Esophagus muscularis mucosa (tissue), 4 donors: Measurements from ENCODE around the gene CST8. TPM values are rescaled to one million over a fixed set of nuclear protein-coding genes. Genes with fewer than 3 reads are reported as not detected.

ENCODE experiments used
- DNase-seq: peaks from one replicate; pipeline ENCODE4 v3.0.0-alpha.2; 2017; ENCODE audit errors: extremely low spot score
- H3K27ac ChIP-seq, 4 donors: fragments of 200-600 bp; sonication (generic); replicated peaks in 1 of 4; 1 replicate in 3 of 4; 2 replicates in 1 of 4; pipeline ENCODE4 v1.5.1; 2016 to 2019; ENCODE audit warnings: mild to moderate bottlenecking in 1 of 4
- H3K27me3 ChIP-seq, 4 donors: fragments of 200-600 bp; sonication (generic); one replicate each; pipeline versions ENCODE4 v1.5.1 to v1.6.0; 2016 to 2019
- H3K36me3 ChIP-seq, 4 donors: fragments of 200-600 bp; sonication (generic); one replicate each; pipeline ENCODE4 v1.5.1; 2016 to 2019
- H3K4me1 ChIP-seq, 4 donors: fragments of 200-600 bp; sonication (generic); one replicate each; pipeline ENCODE4 v1.5.1; 2016 to 2019
- H3K4me3 ChIP-seq, 4 donors: fragments of 200-600 bp; sonication (generic); 1 replicate in 2 of 4; 2 replicates in 2 of 4; pipeline ENCODE4 v1.5.1; 2016 to 2019; ENCODE audit warnings: mild to moderate bottlenecking in 4 of 4, moderate library complexity in 1 of 4
- H3K9me3 ChIP-seq, 4 donors: fragments of 200-600 bp; sonication (generic); 1 replicate in 3 of 4; 2 replicates in 1 of 4; pipeline ENCODE4 v1.5.1; 2016 to 2019
- EP300 ChIP-seq: sonication (generic); formaldehyde crosslinking; IDR thresholded peaks from one replicate; pipeline ENCODE4 v1.6.1; 2017; ENCODE audit warnings: antibody characterized with exemption
- POLR2A ChIP-seq: fragments of 450-650 bp; IDR thresholded peaks from one replicate; pipeline ENCODE4 v1.6.1; 2017; ENCODE audit warnings: antibody characterized with exemption, moderate library complexity, mild to moderate bottlenecking, low read depth
- POLR2AphosphoS5 ChIP-seq, 2 donors: sonication (generic); formaldehyde crosslinking; IDR thresholded peaks; one replicate each; pipeline ENCODE4 v1.6.1; 2017; ENCODE audit warnings: antibody characterized with exemption in 2 of 2
- WGBS: methylation state at CpG from one replicate; pipeline ENCODE4 v1.1.5; 2018; 5-methylcytosine and 5-hydroxymethylcytosine counted together
- intact Hi-C: fragments of 100-400 bp; cut with DNase I; formaldehyde crosslinking; loops from one replicate; pipeline ENCODE4 v1.15.1; 2023
- total RNA-seq, 4 donors: library from RNA; depleted of rRNA; stranded (reverse); fragments of >200 nt; gene quantifications; one replicate each; pipeline versions ENCODE4 v1.1.0 to v1.2.1, GENCODE V29; 2016
- TF ChIP-seq, protein P1 (sequence below), 3 experiments: fragments of 200-600 bp in 2 of 3; fragments of 450-650 bp in 1 of 3; sonication (generic) in 2 of 3; IDR thresholded peaks; one replicate each; pipeline ENCODE4 v1.5.1; 2017 to 2019; ENCODE audit warnings: antibody characterized with exemption in 3 of 3, mild to moderate bottlenecking in 2 of 3, moderate library complexity in 1 of 3

Gene CST8
- total RNA-seq, 4 donors from 2014 or later = not detected

GRCh38 chr20:23451956-23452487 lies 38.9 kb upstream of the CST8 start:
- 81% methylated on average over 11 of the region's 11 CpGs for WGBS
- H3K4me3 ChIP-seq = no peak overlapping the region
- H3K27ac ChIP-seq = no peak overlapping the region
- no peaks in the 10 kb centered on the region for H3K36me3 ChIP-seq
- TF ChIP-seq, protein P1, sequence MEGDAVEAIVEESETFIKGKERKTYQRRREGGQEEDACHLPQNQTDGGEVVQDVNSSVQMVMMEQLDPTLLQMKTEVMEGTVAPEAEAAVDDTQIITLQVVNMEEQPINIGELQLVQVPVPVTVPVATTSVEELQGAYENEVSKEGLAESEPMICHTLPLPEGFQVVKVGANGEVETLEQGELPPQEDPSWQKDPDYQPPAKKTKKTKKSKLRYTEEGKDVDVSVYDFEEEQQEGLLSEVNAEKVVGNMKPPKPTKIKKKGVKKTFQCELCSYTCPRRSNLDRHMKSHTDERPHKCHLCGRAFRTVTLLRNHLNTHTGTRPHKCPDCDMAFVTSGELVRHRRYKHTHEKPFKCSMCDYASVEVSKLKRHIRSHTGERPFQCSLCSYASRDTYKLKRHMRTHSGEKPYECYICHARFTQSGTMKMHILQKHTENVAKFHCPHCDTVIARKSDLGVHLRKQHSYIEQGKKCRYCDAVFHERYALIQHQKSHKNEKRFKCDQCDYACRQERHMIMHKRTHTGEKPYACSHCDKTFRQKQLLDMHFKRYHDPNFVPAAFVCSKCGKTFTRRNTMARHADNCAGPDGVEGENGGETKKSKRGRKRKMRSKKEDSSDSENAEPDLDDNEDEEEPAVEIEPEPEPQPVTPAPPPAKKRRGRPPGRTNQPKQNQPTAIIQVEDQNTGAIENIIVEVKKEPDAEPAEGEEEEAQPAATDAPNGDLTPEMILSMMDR (IDR thresholded peaks at IDR 0.05) = no peak
- TF ChIP-seq POLR2A = no peak
- TF ChIP-seq POLR2AphosphoS5 (IDR thresholded peaks at IDR 0.05) = no peak
- TF ChIP-seq EP300 = no peak
- no peak for DNase-seq
- intact Hi-C loops = no loop called here
- H3K27me3 ChIP-seq = peaks cover 0 to 3% (median 0%) of the 10 kb centered on the region in 4 donors
- H3K4me1 ChIP-seq = no peaks in the 10 kb centered on the region
- no peaks in the 10 kb centered on the region for H3K9me3 ChIP-seq

GRCh38 chr20:23452776-23453175 lies 38.1 kb upstream of the CST8 start, which contains the start of gene CST11:
Gene CST11, minus strand, starts transcription at chr20:23452876. Its CDS starts 65 bp downstream, at chr20:23452811.
- Histone ChIP-seq H3K4me3 (no peak within 1 kb of the TSS), H3K4me1 (no peaks in the 10 kb centered on the region), H3K36me3 (no peaks in the 10 kb centered on the region), H3K27me3 (peaks cover 0 to 3% (median 0%) of the 10 kb centered on the region in 4 donors), H3K27ac (no peak within 1 kb of the TSS), H3K9me3 (no peaks in the 10 kb centered on the region)
- intact Hi-C loops = no loop called here
- TF ChIP-seq POLR2A (no peak), POLR2AphosphoS5 (IDR thresholded peaks at IDR 0.05) (no peak), EP300 (no peak)
- TF ChIP-seq, protein P1 (IDR thresholded peaks at IDR 0.05) = no peak
- WGBS = 50% methylated on average over 4 of the region's 4 CpGs
- no peak for DNase-seq

- H3K4me3 ChIP-seq = no peak overlapping the region
- H3K4me1 ChIP-seq = no peaks in the 10 kb centered on the region
- WGBS = 91% methylated on average over 8 of the region's 15 CpGs
- intact Hi-C loops = no loop called here
- DNase-seq = no peak
- H3K27ac ChIP-seq = no peak overlapping the region
- TF ChIP-seq EP300 = no peak
- no peak for TF ChIP-seq POLR2AphosphoS5 (IDR thresholded peaks at IDR 0.05)
- TF ChIP-seq POLR2A = no peak
- TF ChIP-seq, protein P1 (IDR thresholded peaks at IDR 0.05) = no peak
- no peaks in the 10 kb centered on the region for H3K9me3 ChIP-seq
- H3K27me3 ChIP-seq = peaks cover 0 to 3% (median 0%) of the 10 kb centered on the region in 4 donors
- H3K36me3 ChIP-seq = no peaks in the 10 kb centered on the region
These were observed 37.1 kb upstream of the CST8 start for GRCh38 chr20:23453549-23454543.

GRCh38 chr20:23454816-23455215 lies 36.1 kb upstream of the CST8 start:
- Histone ChIP-seq H3K36me3 (no peaks in the 10 kb centered on the region), H3K27me3 (peaks cover 0 to 3% (median 0%) of the 10 kb centered on the region in 4 donors), H3K4me1 (peaks cover 0 to 3% (median 0%) of the 10 kb centered on the region in 4 donors), H3K9me3 (no peaks in the 10 kb centered on the region), H3K27ac (no peak overlapping the region), H3K4me3 (no peak overlapping the region)
- DNase-seq = no peak
- intact Hi-C loops = no loop called here
- TF ChIP-seq EP300 = no peak
- TF ChIP-seq, protein P1 (IDR thresholded peaks at IDR 0.05) = no peak
- no peak for TF ChIP-seq POLR2AphosphoS5 (IDR thresholded peaks at IDR 0.05)
- TF ChIP-seq POLR2A = no peak
- 93% methylated on average over 1 of the region's 1 CpG for WGBS
